A549 (cell line): Measurements from ENCODE around the gene ZBTB49. TPM values are rescaled to one million over a fixed set of nuclear protein-coding genes. Genes with fewer than 3 reads are reported as not detected.
A peak's percentile ranks its signal among the peaks of the same experiment; 100 is the strongest.

Experiments used
- ATAC-seq, 2 experiments: fragments of 200-7000 bp in 1 of 2; fragments of >200 bp in 1 of 2; cut with Nextera tagmentation in 1 of 2; cut with Tn5 transposase in 1 of 2; 3 replicates each; pipeline versions ENCODE4 v1.8.0 to v1.9.1; 2018 to 2020; ENCODE audit warnings: mild to moderate bottlenecking in 1 of 2, moderate library complexity in 1 of 2
- CTCF ChIA-PET: fragments of 300-600 bp; sonication (Branson Sonifier 250); formaldehyde crosslinking; extraction: SDS; loops from one replicate; lab custom pipeline; 2021; ENCODE audit warnings: antibody characterized with exemption, inconsistent platforms; lab: Yijun Ruan, JAX
- POLR2A ChIA-PET: fragments of 350-600 bp; formaldehyde crosslinking; extraction: SDS; loops from one replicate; lab custom pipeline; 2021; ENCODE audit warnings: antibody characterized with exemption, inconsistent platforms; lab: Yijun Ruan, JAX
- DNase-seq, 2 experiments: peaks; one replicate each; pipeline versions ENCODE4 v3.0.0 to v3.0.0-alpha.2; 2011 to 2016; ENCODE audit warnings: low read depth in 1 of 2, low spot score in 1 of 2
- FAIRE-seq: peaks from 2 replicates; lab custom pipeline; 2011; peaks lifted over from hg19 to GRCh38; lab: Jason Lieb, UNC
- H3K27ac ChIP-seq, 2 experiments: fragments of >200 bp; sonication (Bioruptor Twin); formaldehyde crosslinking; 3 replicates each; pipeline ENCODE4 v1.5.1; 2016 to 2017
- H3K4me1 ChIP-seq: fragments of >200 bp; sonication (Bioruptor Twin); formaldehyde crosslinking; 3 replicates; pipeline ENCODE4 v1.6.1; 2016
- H3K4me2 ChIP-seq: fragments of >200 bp; sonication (Bioruptor Twin); formaldehyde crosslinking; 3 replicates; pipeline ENCODE4 v1.6.1; 2016
- H3K4me3 ChIP-seq: fragments of >200 bp; sonication (Bioruptor Twin); formaldehyde crosslinking; 3 replicates; pipeline ENCODE4 v1.5.1; 2016
- H3K9me3 ChIP-seq: fragments of >200 bp; sonication (Bioruptor Twin); formaldehyde crosslinking; 3 replicates; pipeline ENCODE4 v1.6.1; 2016
- BHLHE40 ChIP-seq: IDR thresholded peaks from 2 replicates; pipeline ENCODE4 v1.6.1; 2012; ENCODE audit warnings: low read depth, low read length, inconsistent platforms
- CHD2 ChIP-seq: fragments of 150-350 bp; IDR thresholded peaks from 2 replicates; pipeline ENCODE4 v1.6.1; 2014; ENCODE audit warnings: low read length; ENCODE audit not compliant: partially characterized antibody
- ESRRA ChIP-seq: fragments of 150-350 bp; IDR thresholded peaks from 2 replicates; pipeline ENCODE4 v1.6.1; 2014; ENCODE audit warnings: mild to moderate bottlenecking, low read length, borderline replicate concordance
- FOXS1 ChIP-seq: fragments of 250-450 bp; sonication (Bioruptor Pico); IDR thresholded peaks from 2 replicates; pipeline ENCODE4 v1.5.0; 2020; ENCODE audit warnings: mild to moderate bottlenecking, moderate library complexity
- NR3C1 ChIP-seq: fragments of >200 bp; sonication (Bioruptor Twin); formaldehyde crosslinking; IDR thresholded peaks from 3 replicates; pipeline ENCODE4 v1.6.1; 2017
- PHF8 ChIP-seq: fragments of 200-600 bp; sonication (generic); IDR thresholded peaks from 2 replicates; pipeline ENCODE4 v1.6.1; 2016; ENCODE audit warnings: low read depth, mild to moderate bottlenecking, antibody characterized with exemption, moderate library complexity, borderline replicate concordance
- POLR2A ChIP-seq: IDR thresholded peaks from 2 replicates; pipeline ENCODE4 v1.6.1; 2012; ENCODE audit warnings: mild to moderate bottlenecking, low read length
- RAD21 ChIP-seq, 2 experiments: fragments of >200 bp in 1 of 2; sonication (Bioruptor Twin) in 1 of 2; formaldehyde crosslinking in 1 of 2; IDR thresholded peaks in 1 of 2; conservative IDR thresholded peaks in 1 of 2; 2 replicates in 1 of 2; 3 replicates in 1 of 2; pipeline ENCODE4 v1.6.1; 2012 to 2018; ENCODE audit warnings: inconsistent platforms in 1 of 2
- RNF2 ChIP-seq: fragments of 200-600 bp; sonication (generic); IDR thresholded peaks from 2 replicates; pipeline ENCODE4 v1.6.1; 2016; ENCODE audit warnings: low read depth, mild to moderate bottlenecking, antibody characterized with exemption, moderate library complexity, borderline replicate concordance
- SMC3 ChIP-seq: fragments of >200 bp; sonication (Bioruptor Twin); formaldehyde crosslinking; IDR thresholded peaks from 3 replicates; pipeline ENCODE4 v1.6.1; 2018; ENCODE audit warnings: inconsistent platforms
- SREBF2 ChIP-seq: fragments of 450-650 bp; IDR thresholded peaks from 2 replicates; pipeline ENCODE4 v1.6.1; 2014; ENCODE audit warnings: mild to moderate bottlenecking, moderate library complexity
- TFCP2L1 ChIP-seq: fragments of 250-450 bp; sonication (Bioruptor Pico); IDR thresholded peaks from 2 replicates; pipeline ENCODE4 v1.5.0; 2021; ENCODE audit warnings: mild to moderate bottlenecking
- ZSCAN20 ChIP-seq: fragments of 250-450 bp; sonication (Bioruptor Pico); IDR thresholded peaks from 2 replicates; pipeline ENCODE4 v1.8.0; 2022; ENCODE audit warnings: mild to moderate bottlenecking, moderate library complexity
- WGBS: methylation state at CpG from one replicate; pipeline ENCODE4 v1.1.6; 2017; ENCODE audit errors: missing lambda C conversion rate; 5-methylcytosine and 5-hydroxymethylcytosine counted together
- polyA plus RNA-seq, 4 experiments: library from polyadenylated mRNA; depleted of rRNA in 3 of 4; stranded (reverse); fragments of >200 nt; fragmentation: RNase III in 1 of 4; extraction: RNeasy Plus Mini Kit Qiagen cat#74134 plus additional on column Dnase treatment in 1 of 4; gene quantifications; 2 replicates in 3 of 4; 3 replicates in 1 of 4; pipeline ENCODE4 v1.2.3, GENCODE V29; 2011 to 2017
- TF ChIP-seq, protein P1 (sequence below): fragments of 250-450 bp; sonication (Bioruptor Pico); IDR thresholded peaks from 2 replicates; pipeline ENCODE4 v1.5.0; 2020; ENCODE audit warnings: low read depth, mild to moderate bottlenecking, moderate library complexity
- TF ChIP-seq, protein P2 (sequence below): fragments of 200-600 bp; sonication (generic); IDR thresholded peaks from 2 replicates; pipeline ENCODE4 v1.6.1; 2016; ENCODE audit warnings: antibody characterized with exemption, mild to moderate bottlenecking, moderate library complexity
- TF ChIP-seq, protein P3 (sequence below): fragments of 450-650 bp; IDR thresholded peaks from 2 replicates; pipeline ENCODE4 v1.6.1; 2014; ENCODE audit warnings: antibody characterized with exemption
- TF ChIP-seq, protein P4 (sequence below): fragments of >200 bp; sonication (Bioruptor Twin); formaldehyde crosslinking; IDR thresholded peaks from 3 replicates; pipeline ENCODE4 v1.5.1; 2016

ZBTB49 gene
- polyA plus RNA-seq, 2 of the 4 experiments (the other 2 are of a cell fraction): 1.9 to 3.1 TPM

DNA sequence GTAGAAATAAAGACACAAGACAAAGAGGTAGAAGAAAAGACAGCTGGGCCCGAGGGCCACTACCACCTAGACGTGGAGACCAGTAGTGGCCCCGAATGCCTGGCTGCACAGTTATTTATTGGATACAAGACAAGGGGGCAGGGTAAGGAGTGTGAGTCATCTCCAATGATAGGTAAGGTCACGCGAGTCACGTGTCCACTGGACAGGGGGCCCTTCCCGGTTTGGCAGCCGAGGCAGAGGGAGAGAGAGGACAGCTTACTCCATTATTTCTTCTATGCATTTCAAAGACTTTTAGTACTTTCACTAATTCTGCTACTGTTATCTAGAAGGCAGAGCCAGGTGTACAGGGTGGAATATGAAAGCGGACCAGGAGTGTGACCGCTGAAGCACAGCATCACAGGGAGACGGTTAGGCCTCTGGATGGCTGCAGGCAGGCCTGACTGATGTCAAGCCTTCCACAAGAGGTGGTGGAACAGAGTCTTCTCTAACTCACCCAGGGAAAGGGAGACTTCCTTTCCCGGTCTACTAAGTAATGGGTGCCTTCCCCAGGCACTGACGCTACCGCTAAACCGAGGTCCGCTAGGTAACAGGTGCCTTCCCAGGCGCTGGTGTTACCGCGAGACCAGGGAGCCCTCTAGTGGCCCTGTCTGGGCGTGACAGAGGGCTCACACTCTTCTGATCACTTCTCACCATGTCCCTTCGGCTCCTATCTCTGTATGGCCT is 44.9 kb downstream of the ZBTB49 start:
- Histone ChIP-seq H3K9me3 (no peaks in the 10 kb centered on the region), H3K27ac (no peak overlapping the region), H3K4me3 (no peak overlapping the region), H3K4me2 (0 out of 3 replicates have a peak overlapping the region, but pooled peaks have one; percentile 28), H3K4me1 (no peaks in the 10 kb centered on the region)
- FAIRE-seq (no peak), DNase-seq (peak; percentile 19 to 45), ATAC-seq (peak; percentile 80 to 90; a peak in 5 of 6 replicates)
- ChIA-PET CTCF (interaction anchor here (0.6 to 1.9 kb wide), 12 partner anchors 11 to 220 kb away, joined by 3 to 7 read pairs (median 4); no protein-coding TSS in a partner anchor), POLR2A (no interaction called here)
- WGBS: 45% methylated on average over 21 of the region's 21 CpGs
- TF ChIP-seq RNF2 (no peak), FOXS1 (CRISPR knock-in tag) (no peak), PHF8 (no peak), BHLHE40 (no peak), CHD2 (peak; percentile 66), RAD21 (conservative IDR thresholded peaks at IDR 0.05 in 1 of 2, IDR thresholded peaks at IDR 0.05 in 1 of 2) (peak; percentile 69), TFCP2L1 (CRISPR knock-in tag) (no peak), SMC3 (peak; percentile 36; the same call in 2 of the 3 replicates), POLR2A (no peak), ESRRA (no peak), ZSCAN20 (CRISPR knock-in tag) (no peak), SREBF2 (no peak), NR3C1 (no peak)
- TF ChIP-seq, protein P1, sequence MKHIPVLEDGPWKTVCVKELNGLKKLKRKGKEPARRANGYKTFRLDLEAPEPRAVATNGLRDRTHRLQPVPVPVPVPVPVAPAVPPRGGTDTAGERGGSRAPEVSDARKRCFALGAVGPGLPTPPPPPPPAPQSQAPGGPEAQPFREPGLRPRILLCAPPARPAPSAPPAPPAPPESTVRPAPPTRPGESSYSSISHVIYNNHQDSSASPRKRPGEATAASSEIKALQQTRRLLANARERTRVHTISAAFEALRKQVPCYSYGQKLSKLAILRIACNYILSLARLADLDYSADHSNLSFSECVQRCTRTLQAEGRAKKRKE (CRISPR knock-in tag): no peak
- TF ChIP-seq, protein P2, sequence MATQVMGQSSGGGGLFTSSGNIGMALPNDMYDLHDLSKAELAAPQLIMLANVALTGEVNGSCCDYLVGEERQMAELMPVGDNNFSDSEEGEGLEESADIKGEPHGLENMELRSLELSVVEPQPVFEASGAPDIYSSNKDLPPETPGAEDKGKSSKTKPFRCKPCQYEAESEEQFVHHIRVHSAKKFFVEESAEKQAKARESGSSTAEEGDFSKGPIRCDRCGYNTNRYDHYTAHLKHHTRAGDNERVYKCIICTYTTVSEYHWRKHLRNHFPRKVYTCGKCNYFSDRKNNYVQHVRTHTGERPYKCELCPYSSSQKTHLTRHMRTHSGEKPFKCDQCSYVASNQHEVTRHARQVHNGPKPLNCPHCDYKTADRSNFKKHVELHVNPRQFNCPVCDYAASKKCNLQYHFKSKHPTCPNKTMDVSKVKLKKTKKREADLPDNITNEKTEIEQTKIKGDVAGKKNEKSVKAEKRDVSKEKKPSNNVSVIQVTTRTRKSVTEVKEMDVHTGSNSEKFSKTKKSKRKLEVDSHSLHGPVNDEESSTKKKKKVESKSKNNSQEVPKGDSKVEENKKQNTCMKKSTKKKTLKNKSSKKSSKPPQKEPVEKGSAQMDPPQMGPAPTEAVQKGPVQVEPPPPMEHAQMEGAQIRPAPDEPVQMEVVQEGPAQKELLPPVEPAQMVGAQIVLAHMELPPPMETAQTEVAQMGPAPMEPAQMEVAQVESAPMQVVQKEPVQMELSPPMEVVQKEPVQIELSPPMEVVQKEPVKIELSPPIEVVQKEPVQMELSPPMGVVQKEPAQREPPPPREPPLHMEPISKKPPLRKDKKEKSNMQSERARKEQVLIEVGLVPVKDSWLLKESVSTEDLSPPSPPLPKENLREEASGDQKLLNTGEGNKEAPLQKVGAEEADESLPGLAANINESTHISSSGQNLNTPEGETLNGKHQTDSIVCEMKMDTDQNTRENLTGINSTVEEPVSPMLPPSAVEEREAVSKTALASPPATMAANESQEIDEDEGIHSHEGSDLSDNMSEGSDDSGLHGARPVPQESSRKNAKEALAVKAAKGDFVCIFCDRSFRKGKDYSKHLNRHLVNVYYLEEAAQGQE: peak; percentile 60
- TF ChIP-seq, protein P3, sequence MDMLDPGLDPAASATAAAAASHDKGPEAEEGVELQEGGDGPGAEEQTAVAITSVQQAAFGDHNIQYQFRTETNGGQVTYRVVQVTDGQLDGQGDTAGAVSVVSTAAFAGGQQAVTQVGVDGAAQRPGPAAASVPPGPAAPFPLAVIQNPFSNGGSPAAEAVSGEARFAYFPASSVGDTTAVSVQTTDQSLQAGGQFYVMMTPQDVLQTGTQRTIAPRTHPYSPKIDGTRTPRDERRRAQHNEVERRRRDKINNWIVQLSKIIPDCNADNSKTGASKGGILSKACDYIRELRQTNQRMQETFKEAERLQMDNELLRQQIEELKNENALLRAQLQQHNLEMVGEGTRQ: no peak
- TF ChIP-seq, protein P4, sequence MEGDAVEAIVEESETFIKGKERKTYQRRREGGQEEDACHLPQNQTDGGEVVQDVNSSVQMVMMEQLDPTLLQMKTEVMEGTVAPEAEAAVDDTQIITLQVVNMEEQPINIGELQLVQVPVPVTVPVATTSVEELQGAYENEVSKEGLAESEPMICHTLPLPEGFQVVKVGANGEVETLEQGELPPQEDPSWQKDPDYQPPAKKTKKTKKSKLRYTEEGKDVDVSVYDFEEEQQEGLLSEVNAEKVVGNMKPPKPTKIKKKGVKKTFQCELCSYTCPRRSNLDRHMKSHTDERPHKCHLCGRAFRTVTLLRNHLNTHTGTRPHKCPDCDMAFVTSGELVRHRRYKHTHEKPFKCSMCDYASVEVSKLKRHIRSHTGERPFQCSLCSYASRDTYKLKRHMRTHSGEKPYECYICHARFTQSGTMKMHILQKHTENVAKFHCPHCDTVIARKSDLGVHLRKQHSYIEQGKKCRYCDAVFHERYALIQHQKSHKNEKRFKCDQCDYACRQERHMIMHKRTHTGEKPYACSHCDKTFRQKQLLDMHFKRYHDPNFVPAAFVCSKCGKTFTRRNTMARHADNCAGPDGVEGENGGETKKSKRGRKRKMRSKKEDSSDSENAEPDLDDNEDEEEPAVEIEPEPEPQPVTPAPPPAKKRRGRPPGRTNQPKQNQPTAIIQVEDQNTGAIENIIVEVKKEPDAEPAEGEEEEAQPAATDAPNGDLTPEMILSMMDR: peak; percentile 65
